Lung (tissue), 12 donors: ENCODE results near the gene CAMSAP2. TPM values are rescaled to one million over a fixed set of nuclear protein-coding genes. Genes with fewer than 3 reads are reported as not detected.

Source experiments
- ATAC-seq: fragments of 200-7000 bp; cut with Tn5 transposase; one replicate; pipeline ENCODE4 v1.9.1; 2020; ENCODE audit warnings: moderate number of reproducible peaks; ENCODE audit not compliant: insufficient read depth, low FRiP score
- DNase-seq, 3 donors: peaks; one replicate each; pipeline ENCODE4 v3.0.0-alpha.2; 2013 to 2017
- H3K27ac ChIP-seq, 2 donors: one replicate each; pipeline ENCODE4 v1.5.1; 2013; ENCODE audit warnings: mild to moderate bottlenecking in 2 of 2, moderate library complexity in 2 of 2, control low read depth in 1 of 2, inconsistent platforms in 1 of 2, low read depth in 1 of 2, low read length in 1 of 2
- H3K27me3 ChIP-seq, 3 donors: one replicate each; pipeline ENCODE4 v1.5.1; 2013; ENCODE audit warnings: low read length in 2 of 3; ENCODE audit not compliant: control insufficient read depth in 3 of 3, insufficient read depth in 3 of 3
- H3K36me3 ChIP-seq, 4 donors: one replicate each; pipeline ENCODE4 v1.5.1; 2013; ENCODE audit warnings: low read length in 4 of 4, mild to moderate bottlenecking in 1 of 4, moderate library complexity in 1 of 4; ENCODE audit not compliant: control insufficient read depth in 4 of 4, insufficient read depth in 4 of 4
- H3K4me1 ChIP-seq, 5 donors: one replicate each; pipeline ENCODE4 v1.5.1; 2013; ENCODE audit warnings: low read length in 5 of 5, mild to moderate bottlenecking in 2 of 5, moderate library complexity in 1 of 5; ENCODE audit not compliant: control insufficient read depth in 5 of 5, insufficient read depth in 5 of 5
- H3K4me3 ChIP-seq: one replicate; pipeline ENCODE4 v1.5.1; 2013; ENCODE audit warnings: mild to moderate bottlenecking, control low read depth, moderate library complexity
- H3K9ac ChIP-seq, 2 donors: one replicate each; pipeline ENCODE4 v1.5.1; 2013; ENCODE audit warnings: low read length in 2 of 2, control low read depth in 1 of 2; ENCODE audit not compliant: insufficient read depth in 1 of 2
- H3K9me3 ChIP-seq, 4 donors: one replicate each; pipeline ENCODE4 v1.5.1; 2013; ENCODE audit warnings: low read length in 3 of 4, mild to moderate bottlenecking in 1 of 4, moderate library complexity in 1 of 4; ENCODE audit not compliant: control insufficient read depth in 4 of 4, insufficient read depth in 3 of 4
- WGBS, 2 donors: extraction: QIAGEN DNeasy Blood & Tissue Kit; methylation state at CpG; one replicate each; pipeline ENCODE4 v1.1.7; 2013; 5-methylcytosine and 5-hydroxymethylcytosine counted together
- polyA plus RNA-seq, 2 donors: library from polyadenylated mRNA; stranded (reverse); fragments of 200-250 nt; gene quantifications; one replicate each; pipeline ENCODE4 v1.2.1, GENCODE V29; 2013
- total RNA-seq, 2 donors: library from RNA; depleted of rRNA in 1 of 2; stranded (reverse); fragments of >200 nt in 1 of 2; gene quantifications; one replicate each; pipeline ENCODE4 v1.2.1, GENCODE V29; 2014 to 2021
- TF ChIP-seq, protein P1 (sequence below): IDR thresholded peaks from 2 replicates; pipeline ENCODE4 v1.5.1; 2012; ENCODE audit warnings: mild to moderate bottlenecking; ENCODE audit errors: control extremely low read depth, extremely low read depth
- donor health status: control.
- donor health status: control.
- donor health status: Bipolar disorder and iron deficiency.
- donor health status: healthy.
- donor health status: DM: yes; HTN: yes; CAD: no.

Gene CAMSAP2
- total and polyA plus RNA-seq, 4 donors: 8.0 to 51.8 (median 16.6) TPM

DNA sequence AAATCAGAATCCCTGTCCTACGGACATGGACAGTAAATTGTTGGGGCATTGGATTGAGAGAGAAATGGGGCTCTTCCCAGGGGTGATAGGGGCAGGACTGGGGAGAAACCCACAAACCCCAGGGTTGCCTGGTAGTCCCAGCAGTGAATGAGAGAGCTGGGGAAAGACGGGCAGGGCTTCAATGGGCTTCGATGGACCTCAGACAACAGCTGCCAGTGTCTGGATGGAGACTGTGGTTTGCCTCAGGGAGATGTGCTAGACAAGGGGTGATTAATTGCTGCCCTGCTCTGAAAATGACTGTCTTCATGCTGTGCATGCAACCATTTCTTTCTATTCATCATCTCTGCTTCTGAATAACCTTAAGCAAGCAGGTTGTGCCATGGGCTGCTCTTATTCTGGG is 141.5 kb downstream of the CAMSAP2 start:
- 58 to 68% methylated on average over 3 of the region's 3 CpGs for WGBS, 2 donors
- Histone ChIP-seq H3K9ac (no peak overlapping the region), H3K4me3 (no peak overlapping the region), H3K4me1 (peaks cover 0 to 1% (median 0%) of the 10 kb centered on the region in 5 donors), H3K9me3 (no peaks in the 10 kb centered on the region), H3K27me3 (peaks cover 0 to 13% (median 2%) of the 10 kb centered on the region in 3 donors), H3K27ac (no peak overlapping the region), H3K36me3 (no peaks in the 10 kb centered on the region)
- no peak for DNase-seq
- TF ChIP-seq, protein P1, sequence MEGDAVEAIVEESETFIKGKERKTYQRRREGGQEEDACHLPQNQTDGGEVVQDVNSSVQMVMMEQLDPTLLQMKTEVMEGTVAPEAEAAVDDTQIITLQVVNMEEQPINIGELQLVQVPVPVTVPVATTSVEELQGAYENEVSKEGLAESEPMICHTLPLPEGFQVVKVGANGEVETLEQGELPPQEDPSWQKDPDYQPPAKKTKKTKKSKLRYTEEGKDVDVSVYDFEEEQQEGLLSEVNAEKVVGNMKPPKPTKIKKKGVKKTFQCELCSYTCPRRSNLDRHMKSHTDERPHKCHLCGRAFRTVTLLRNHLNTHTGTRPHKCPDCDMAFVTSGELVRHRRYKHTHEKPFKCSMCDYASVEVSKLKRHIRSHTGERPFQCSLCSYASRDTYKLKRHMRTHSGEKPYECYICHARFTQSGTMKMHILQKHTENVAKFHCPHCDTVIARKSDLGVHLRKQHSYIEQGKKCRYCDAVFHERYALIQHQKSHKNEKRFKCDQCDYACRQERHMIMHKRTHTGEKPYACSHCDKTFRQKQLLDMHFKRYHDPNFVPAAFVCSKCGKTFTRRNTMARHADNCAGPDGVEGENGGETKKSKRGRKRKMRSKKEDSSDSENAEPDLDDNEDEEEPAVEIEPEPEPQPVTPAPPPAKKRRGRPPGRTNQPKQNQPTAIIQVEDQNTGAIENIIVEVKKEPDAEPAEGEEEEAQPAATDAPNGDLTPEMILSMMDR: no peak
- no peak for ATAC-seq

DNA sequence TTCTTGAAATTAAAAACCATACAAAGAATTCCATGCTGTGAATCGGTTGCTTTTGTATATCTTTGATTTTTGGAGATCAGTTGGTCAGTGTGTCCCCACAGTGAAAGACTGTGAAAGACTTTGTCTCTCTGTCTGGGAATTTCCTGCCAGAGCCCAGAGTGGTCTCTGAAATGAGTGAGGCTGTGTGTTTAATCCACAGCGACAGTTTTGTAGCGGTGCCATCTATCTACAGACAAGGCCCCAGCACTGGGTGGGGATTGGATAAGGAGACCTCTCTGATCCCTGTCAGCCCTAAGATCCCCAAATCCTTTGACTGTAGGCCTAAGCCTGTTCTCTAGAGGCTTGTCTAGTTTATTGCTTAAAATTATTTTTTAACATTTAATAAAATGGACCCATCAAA is 144.4 kb downstream of the CAMSAP2 start:
- Histone ChIP-seq H3K27me3 (no peaks in the 10 kb centered on the region), H3K9me3 (no peaks in the 10 kb centered on the region), H3K9ac (no peak overlapping the region), H3K4me3 (no peak overlapping the region), H3K27ac (no peak overlapping the region), H3K4me1 (peaks cover 0 to under 1% (median 0%) of the 10 kb centered on the region in 5 donors), H3K36me3 (no peaks in the 10 kb centered on the region)
- ATAC-seq (no peak), DNase-seq (no peak)
- TF ChIP-seq, protein P1: no peak
- WGBS, 2 donors: 89 to 90% methylated on average over 3 of the region's 3 CpGs

DNA sequence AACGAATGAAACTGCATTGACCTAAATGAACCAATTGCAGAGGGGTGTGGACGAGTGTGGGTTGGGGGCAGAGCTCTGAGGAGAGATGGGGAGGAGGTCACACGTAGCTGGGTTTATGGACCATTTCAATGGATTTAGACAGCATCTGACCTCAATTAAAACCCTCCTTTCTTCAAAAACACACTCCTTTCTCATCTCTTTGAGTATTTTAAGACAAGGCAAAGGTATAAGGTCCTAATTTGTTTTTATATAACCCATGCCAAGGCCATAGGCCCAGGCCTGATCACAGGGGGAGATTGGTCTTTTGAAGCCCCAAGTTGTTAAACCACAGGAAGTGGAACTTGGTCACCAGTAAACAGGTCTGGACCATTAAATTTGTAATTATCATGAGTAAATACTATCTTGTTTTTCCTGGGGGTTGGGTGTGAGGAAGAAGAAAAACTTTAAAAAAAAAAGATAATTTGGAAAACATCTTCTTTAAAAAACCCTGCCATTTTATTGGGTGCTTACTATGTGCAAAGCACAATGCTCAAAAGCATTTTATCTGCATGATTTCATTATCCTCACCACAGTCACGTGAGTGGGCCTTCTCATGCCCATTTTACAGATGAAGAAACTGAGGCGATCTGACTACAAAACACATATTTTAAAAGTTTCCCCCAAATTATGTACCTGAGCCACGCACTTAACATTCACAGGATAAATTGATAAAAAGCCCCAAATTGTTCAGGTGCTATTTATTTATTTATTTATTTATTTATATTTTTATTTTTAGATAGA is 147.1 kb downstream of the CAMSAP2 start:
- H3K27ac ChIP-seq: no peak overlapping the region
- TF ChIP-seq, protein P1: no peak
- DNase-seq (no peak), ATAC-seq (no peak)
- H3K9me3 ChIP-seq: no peaks in the 10 kb centered on the region
- H3K4me1 ChIP-seq: peaks cover 0 to 12% (median 2%) of the 10 kb centered on the region in 5 donors
- no peaks in the 10 kb centered on the region for H3K27me3 ChIP-seq
- H3K36me3 ChIP-seq: no peaks in the 10 kb centered on the region
- no peak overlapping the region for H3K9ac ChIP-seq
- H3K4me3 ChIP-seq: no peak overlapping the region
- 88 to 92% methylated on average over 6 of the region's 6 CpGs for WGBS, 2 donors
